Parathyroid adenoma (tissue), 2 donors: ENCODE results near the gene PRKRIP1.
A peak's percentile ranks its signal among the peaks of the same experiment; 100 is the strongest.

Experiments
- H2AFZ ChIP-seq: fragments of 300-600 bp; sonication (generic); one replicate; pipeline ENCODE4 v1.7.0; 2017; ENCODE audit warnings: antibody characterized with exemption, mild to moderate bottlenecking
- H3K27ac ChIP-seq: fragments of 300-600 bp; sonication (generic); one replicate; pipeline ENCODE4 v1.7.0; 2017
- H3K27me3 ChIP-seq: fragments of 300-600 bp; sonication (generic); one replicate; pipeline ENCODE4 v1.7.0; 2017; ENCODE audit warnings: low read length; ENCODE audit not compliant: control insufficient read depth, insufficient read depth
- H3K36me3 ChIP-seq: fragments of 300-600 bp; sonication (generic); one replicate; pipeline ENCODE4 v1.7.0; 2017; ENCODE audit warnings: low read length; ENCODE audit not compliant: control insufficient read depth, insufficient read depth
- H3K4me1 ChIP-seq: fragments of 300-600 bp; sonication (generic); one replicate; pipeline ENCODE4 v1.7.0; 2017; ENCODE audit warnings: control low read depth
- H3K4me2 ChIP-seq: fragments of 300-600 bp; sonication (generic); one replicate; pipeline ENCODE4 v1.7.0; 2017; ENCODE audit warnings: low read length
- H3K4me3 ChIP-seq: fragments of 300-600 bp; sonication (generic); one replicate; pipeline ENCODE4 v1.7.0; 2017; ENCODE audit warnings: low read depth, low read length
- H3K79me2 ChIP-seq: fragments of 300-600 bp; sonication (generic); one replicate; pipeline ENCODE4 v1.7.0; 2017; ENCODE audit warnings: control low read depth
- H3K9ac ChIP-seq: fragments of 300-600 bp; sonication (generic); one replicate; pipeline ENCODE4 v1.7.0; 2017; ENCODE audit warnings: mild to moderate bottlenecking
- H3K9me3 ChIP-seq: fragments of 300-600 bp; sonication (generic); one replicate; pipeline ENCODE4 v1.7.0; 2017; ENCODE audit warnings: low read length; ENCODE audit not compliant: control insufficient read depth
- CTCF ChIP-seq: fragments of 300-600 bp; sonication (generic); IDR thresholded peaks from one replicate; pipeline ENCODE4 v1.7.0; 2017; ENCODE audit warnings: antibody characterized with exemption, mild to moderate bottlenecking
- donor health status: primary hyperparathyroidism.

Gene PRKRIP1

GRCh38 chr7:102390697-102391484, 5.3 kb upstream of the PRKRIP1 start:
- Histone ChIP-seq H3K36me3 (no peaks in the 10 kb centered on the region), H3K79me2 (no peaks in the 10 kb centered on the region), H3K4me3 (no peak overlapping the region), H3K27ac (no peak overlapping the region), H2AFZ (no peak overlapping the region), H3K27me3 (no peaks in the 10 kb centered on the region), H3K9ac (no peak overlapping the region), H3K9me3 (no peaks in the 10 kb centered on the region), H3K4me1 (peaks cover 3% of the 10 kb centered on the region), H3K4me2 (no peak overlapping the region)
- peak; percentile 94 for TF ChIP-seq CTCF

DNA sequence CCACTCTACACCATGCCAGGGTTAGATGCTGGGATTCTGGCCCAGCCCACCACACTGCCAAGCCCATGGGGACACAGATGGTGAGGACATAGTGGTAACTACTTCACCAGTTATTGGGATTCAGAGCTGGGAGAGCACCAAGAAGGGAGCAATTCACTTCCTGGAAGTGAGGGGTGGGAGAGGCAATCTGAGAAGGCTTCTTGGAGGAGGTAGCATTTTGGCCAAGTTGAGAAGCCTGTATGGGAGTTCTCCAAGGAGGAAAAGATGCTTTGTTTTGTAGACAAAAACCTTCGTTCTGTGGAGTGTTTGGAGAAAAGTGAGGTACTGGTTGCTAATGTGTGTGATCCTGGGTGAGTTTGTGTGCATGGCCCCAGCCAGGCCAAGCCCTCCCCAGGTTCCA, 3.8 kb upstream of the PRKRIP1 start:
- no peak overlapping the region for H2AFZ ChIP-seq
- no peak overlapping the region for H3K4me3 ChIP-seq
- H3K27me3 ChIP-seq = no peaks in the 10 kb centered on the region
- no peak overlapping the region for H3K4me2 ChIP-seq
- H3K79me2 ChIP-seq = peaks cover 3% of the 10 kb centered on the region
- peaks cover 8% of the 10 kb centered on the region for H3K4me1 ChIP-seq
- H3K27ac ChIP-seq = no peak overlapping the region
- no peak overlapping the region for H3K9ac ChIP-seq
- no peaks in the 10 kb centered on the region for H3K36me3 ChIP-seq
- no peak for TF ChIP-seq CTCF
- no peaks in the 10 kb centered on the region for H3K9me3 ChIP-seq

DNA sequence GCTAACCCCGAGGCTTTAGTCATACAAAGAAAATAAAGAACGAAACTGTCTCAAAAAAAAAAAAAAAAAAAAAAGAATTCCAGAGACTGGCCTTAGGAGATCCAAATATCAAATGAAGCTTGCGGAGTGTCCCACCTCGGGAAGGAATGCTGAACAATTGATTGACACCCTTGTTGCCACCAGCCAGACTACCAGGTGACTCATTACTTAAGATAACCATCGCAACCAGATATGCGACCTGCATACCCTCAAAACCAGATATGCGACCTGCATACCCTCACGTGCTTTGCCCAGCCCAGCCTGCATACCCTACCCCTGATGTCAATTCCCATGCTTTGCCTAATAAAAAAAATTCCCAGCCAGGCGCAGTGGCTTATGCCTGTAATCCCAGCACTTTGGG, 2.7 kb upstream of the PRKRIP1 start:
- Histone ChIP-seq H2AFZ (no peak overlapping the region), H3K4me3 (no peak overlapping the region), H3K36me3 (no peaks in the 10 kb centered on the region), H3K4me1 (peaks cover 12% of the 10 kb centered on the region), H3K27ac (peak overlapping the region; percentile 50), H3K4me2 (no peak overlapping the region), H3K79me2 (peaks cover 3% of the 10 kb centered on the region), H3K9me3 (no peaks in the 10 kb centered on the region), H3K9ac (no peak overlapping the region), H3K27me3 (no peaks in the 10 kb centered on the region)
- TF ChIP-seq CTCF = no peak

DNA sequence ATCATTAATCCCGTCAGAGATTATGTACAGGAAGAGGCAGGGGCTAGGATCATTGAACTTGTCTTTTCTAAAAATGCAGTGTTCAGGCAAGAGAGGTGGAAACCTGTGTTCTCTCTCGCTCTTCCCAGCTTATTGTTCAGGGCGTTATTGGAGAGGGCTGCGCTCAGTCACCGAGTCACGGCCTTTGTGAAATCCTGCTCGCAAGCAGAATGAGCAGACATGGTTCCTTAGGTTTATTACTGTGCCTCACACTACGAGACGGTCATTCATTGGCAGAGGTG, 631 bp upstream of the PRKRIP1 start:
- Histone ChIP-seq H3K9me3 (no peaks in the 10 kb centered on the region), H3K9ac (peak overlapping the region; percentile 25), H3K27ac (peak overlapping the region; percentile 84), H3K27me3 (no peaks in the 10 kb centered on the region), H3K4me2 (peak overlapping the region; percentile 99), H3K36me3 (no peaks in the 10 kb centered on the region), H3K79me2 (peaks cover 18% of the 10 kb centered on the region), H2AFZ (peak overlapping the region; percentile 92), H3K4me1 (peaks cover 12% of the 10 kb centered on the region), H3K4me3 (peak overlapping the region; percentile 95)
- no peak for TF ChIP-seq CTCF

DNA sequence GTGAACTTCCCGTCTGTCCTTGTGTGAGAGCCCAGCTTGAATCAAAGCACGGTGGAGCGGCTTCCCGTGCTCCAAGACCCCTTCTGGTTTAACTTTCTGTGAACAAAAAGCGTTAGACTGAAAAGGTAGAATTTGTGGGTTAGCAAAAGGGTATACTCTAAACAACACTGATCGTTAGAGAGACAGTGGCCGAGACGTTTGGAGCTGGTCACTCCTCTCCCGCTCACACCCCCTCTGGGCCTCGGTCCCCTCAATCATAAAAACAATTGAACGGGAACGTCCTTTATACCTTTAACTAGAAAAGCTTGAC, 502 bp downstream of the PRKRIP1 start:
- peak overlapping the region; percentile 95 for H3K4me3 ChIP-seq
- H3K4me2 ChIP-seq = peak overlapping the region; percentile 99
- peak overlapping the region; percentile 84 for H3K27ac ChIP-seq
- no peaks in the 10 kb centered on the region for H3K27me3 ChIP-seq
- no peaks in the 10 kb centered on the region for H3K9me3 ChIP-seq
- H2AFZ ChIP-seq = peak overlapping the region; percentile 92
- H3K79me2 ChIP-seq = peaks cover 23% of the 10 kb centered on the region
- no peak for TF ChIP-seq CTCF
- H3K4me1 ChIP-seq = peaks cover 12% of the 10 kb centered on the region
- no peaks in the 10 kb centered on the region for H3K36me3 ChIP-seq
- peak overlapping the region; percentile 25 for H3K9ac ChIP-seq
